Stimulated activated CD8-positive, alpha-beta memory T cell treated with anti-CD3 and anti-CD28 coated beads, Interleukin-7, amount 100 ng/mL, for 48 hours (primary cell): ENCODE data around the gene EPHA3.

ENCODE experiments used
- DNase-seq, 2 donors: peaks; one replicate each; pipeline ENCODE4 v3.0.0-alpha.2; 2020; ENCODE audit warnings: low read depth in 1 of 2; ENCODE audit errors: extremely low read depth in 1 of 2

Gene EPHA3

GRCh38 chr3:89527736-89528305 is 420.4 kb downstream of the EPHA3 start:
- DNase-seq, result no peak
